ENCODE data around the gene ELMO2. TPM values are rescaled to one million over a fixed set of nuclear protein-coding genes. Genes with fewer than 3 reads are reported as not detected.

Gene ELMO2
- total RNA-seq, 1 donor from 2014 or later = 50.2 TPM

GRCh38 chr20:46364670-46365486 lies 41.5 kb downstream of the ELMO2 start:
- no peak for DNase-seq (ENCODE audit: low read depth)
- H3K36me3 ChIP-seq (ENCODE audit: control insufficient read depth, insufficient read depth, low read length) = no peaks in the 10 kb centered on the region
- TF ChIP-seq CTCF (IDR thresholded peaks at IDR 0.05; ENCODE audit: insufficient read depth, low read length, poor library complexity, severe bottlenecking) = no peak
- H3K4me3 ChIP-seq (ENCODE audit: low read depth, low read length) = peak overlapping the region; percentile 99
- H3K27me3 ChIP-seq (ENCODE audit: control insufficient read depth, insufficient read depth, low read length) = no peaks in the 10 kb centered on the region

- H3K36me3 ChIP-seq (ENCODE audit: control insufficient read depth, insufficient read depth, low read length) = no peaks in the 10 kb centered on the region
- peak; percentile 64 for DNase-seq (ENCODE audit: low read depth)
- no peaks in the 10 kb centered on the region for H3K27me3 ChIP-seq (ENCODE audit: control insufficient read depth, insufficient read depth, low read length)
- H3K4me3 ChIP-seq (ENCODE audit: low read depth, low read length) = peak overlapping the region; percentile 99
- TF ChIP-seq CTCF (IDR thresholded peaks at IDR 0.05; ENCODE audit: insufficient read depth, low read length, poor library complexity, severe bottlenecking) = no peak
These were observed 42.3 kb downstream of the ELMO2 start for GRCh38 chr20:46363874-46364669.

GRCh38 chr20:46362921-46363867 lies 43.2 kb downstream of the ELMO2 start:
- Histone ChIP-seq H3K27me3 (ENCODE audit: control insufficient read depth, insufficient read depth, low read length) (no peaks in the 10 kb centered on the region), H3K36me3 (ENCODE audit: control insufficient read depth, insufficient read depth, low read length) (no peaks in the 10 kb centered on the region), H3K4me3 (ENCODE audit: low read depth, low read length) (peak overlapping the region; percentile 99)
- DNase-seq (ENCODE audit: low read depth) = no peak
- no peak for TF ChIP-seq CTCF (IDR thresholded peaks at IDR 0.05; ENCODE audit: insufficient read depth, low read length, poor library complexity, severe bottlenecking)

GRCh38 chr20:46361811-46362210 lies 44.6 kb downstream of the ELMO2 start:
- H3K36me3 ChIP-seq (ENCODE audit: control insufficient read depth, insufficient read depth, low read length) = no peaks in the 10 kb centered on the region
- no peaks in the 10 kb centered on the region for H3K27me3 ChIP-seq (ENCODE audit: control insufficient read depth, insufficient read depth, low read length)
- no peak overlapping the region for H3K4me3 ChIP-seq (ENCODE audit: low read depth, low read length)
- TF ChIP-seq CTCF (IDR thresholded peaks at IDR 0.05; ENCODE audit: insufficient read depth, low read length, poor library complexity, severe bottlenecking) = no peak
- no peak for DNase-seq (ENCODE audit: low read depth)

GRCh38 chr20:46361381-46361780 lies 45.0 kb downstream of the ELMO2 start:
- TF ChIP-seq CTCF (IDR thresholded peaks at IDR 0.05; ENCODE audit: insufficient read depth, low read length, poor library complexity, severe bottlenecking) = no peak
- H3K36me3 ChIP-seq (ENCODE audit: control insufficient read depth, insufficient read depth, low read length) = no peaks in the 10 kb centered on the region
- H3K4me3 ChIP-seq (ENCODE audit: low read depth, low read length) = no peak overlapping the region
- H3K27me3 ChIP-seq (ENCODE audit: control insufficient read depth, insufficient read depth, low read length) = no peaks in the 10 kb centered on the region
- DNase-seq (ENCODE audit: low read depth) = no peak

Measured in kidney epithelial cell (primary cell).